ENCODE measurements around the gene BRD9. TPM values are rescaled to one million over a fixed set of nuclear protein-coding genes. Genes with fewer than 3 reads are reported as not detected.

The BRD9 gene
- total and polyA plus RNA-seq, 2 of the 4 experiments (the other 2 are of a cell fraction), result 22.0 to 43.4 TPM

DNA sequence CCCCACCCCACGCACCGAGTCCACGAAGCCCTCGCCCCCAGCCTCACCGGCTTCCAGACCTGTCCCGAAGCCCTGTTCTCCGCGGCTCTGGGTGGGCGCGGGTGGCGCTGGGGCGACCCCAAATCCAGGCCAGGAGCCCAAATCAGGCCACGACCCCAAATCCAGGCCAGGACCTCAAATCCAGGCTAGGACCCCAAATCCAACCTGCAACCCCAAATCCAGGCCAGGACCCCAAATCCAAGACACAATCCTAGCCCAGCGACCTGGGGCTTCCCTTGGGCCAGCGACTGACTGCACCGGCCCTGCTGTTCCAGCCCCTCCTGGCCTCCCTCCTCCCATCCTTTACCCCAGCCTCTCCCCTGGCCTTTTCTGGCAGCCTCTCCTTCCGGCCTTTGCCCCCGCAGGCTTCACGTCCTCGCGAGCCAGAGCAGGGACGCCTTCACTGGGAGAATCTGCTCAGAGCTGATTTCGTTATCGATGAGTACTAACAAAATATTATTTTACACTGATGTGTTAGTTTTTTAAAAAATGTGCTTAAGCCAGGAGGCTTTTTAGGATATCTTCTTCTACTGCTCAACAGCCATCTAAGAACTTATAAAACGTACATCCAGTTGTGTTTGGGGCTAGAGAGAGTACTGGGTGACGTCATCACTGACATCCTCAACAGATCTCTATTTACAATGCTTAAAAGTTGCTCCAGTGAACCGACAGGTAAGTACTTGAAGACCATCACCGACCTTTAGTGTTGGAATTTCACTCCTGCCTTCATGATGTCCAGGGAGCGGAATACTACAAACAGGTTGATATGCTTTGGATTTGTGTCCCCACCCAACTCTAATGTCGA lies 34.8 kb upstream of the BRD9 start:
- in situ Hi-C loops (cut with MboI; ENCODE audit: low sequenced_read_pairs), result no loop called here
- Histone ChIP-seq H3K18ac (ENCODE audit: low read depth, low read length) (no peak overlapping the region), H3K79me1 (ENCODE audit: low read depth in 1 of 2, low read length in 2 of 2) (no peaks in the 10 kb centered on the region), H3K9me3 (ENCODE audit: control insufficient read depth, insufficient read depth, low read length) (no peaks in the 10 kb centered on the region), H4K20me1 (ENCODE audit: insufficient read depth, low read length) (no peaks in the 10 kb centered on the region), H3K23ac (ENCODE audit: low read depth, low read length) (no peak overlapping the region), H3K27ac (ENCODE audit: insufficient read depth, low read length) (no peak overlapping the region), H2BK5ac (ENCODE audit: low read depth, low read length, poor library complexity, severe bottlenecking) (no peak overlapping the region), H2AK9ac (replicated peaks; ENCODE audit: low read depth, low read length, poor library complexity) (no peak overlapping the region), H2BK120ac (ENCODE audit: low read depth, low read length) (no peak overlapping the region), H3K4me3 (ENCODE audit: insufficient read depth, low read depth, low read length) (no peak overlapping the region), H3K4me1 (ENCODE audit: control insufficient read depth, insufficient read depth, low read length) (peaks cover 3% of the 10 kb centered on the region; the same call in 1 of the 2 replicates), H3K36me3 (ENCODE audit: control insufficient read depth, insufficient read depth, low read length) (no peaks in the 10 kb centered on the region), H2AFZ (replicated peaks; ENCODE audit: low read length, poor library complexity) (no peak overlapping the region), H3K4ac (ENCODE audit: low read depth, low read length) (no peak overlapping the region), H3K4me2 (ENCODE audit: low read depth, low read length) (no peak overlapping the region), H3K14ac (replicated peaks; ENCODE audit: low read depth, low read length) (no peak overlapping the region), H4K91ac (ENCODE audit: insufficient read depth, low read depth, low read length) (no peak overlapping the region), H3K9ac (ENCODE audit: low read depth, low read length) (no peak overlapping the region), H2BK20ac (ENCODE audit: low read depth, low read length) (no peak overlapping the region), H2BK15ac (ENCODE audit: low read depth, low read length) (no peak overlapping the region), H3K9me1 (ENCODE audit: insufficient read depth, low read length) (no peaks in the 10 kb centered on the region; the same call in 1 of the 2 replicates), H2AK5ac (ENCODE audit: low read depth, low read length) (no peak overlapping the region), H4K8ac (ENCODE audit: low read depth in 2 of 2, low read length in 2 of 2) (no peak overlapping the region), H3K56ac (ENCODE audit: extremely low read depth, insufficient read depth, low read length) (no peak overlapping the region), H4K5ac (ENCODE audit: low read depth, low read length) (no peak overlapping the region), H3K27me3 (ENCODE audit: control insufficient read depth, insufficient read depth, low read length) (peaks cover 22% of the 10 kb centered on the region)
- BruUV-seq (replicated peaks), result no TSS peak
- ChIA-PET CTCF (no interaction called here), POLR2A (ENCODE audit: unreplicated experiment) (no interaction called here)
- WGBS, 2 experiments (ENCODE audit: extremely low coverage in 2 of 2, insufficient read length in 1 of 2), result 84% methylated on average over 20 of the region's 30 CpGs; no CpG with 5 or more reads in 1 of the 2 experiments
- TF ChIP-seq CHD1 (IDR thresholded peaks at IDR 0.05; ENCODE audit: low read depth, low read length) (no peak), BHLHE40 (IDR thresholded peaks at IDR 0.05; ENCODE audit: low read depth, low read length) (no peak), MXI1 (IDR thresholded peaks at IDR 0.05; ENCODE audit: borderline replicate concordance, low read depth, low read length) (no peak), SMC3 (IDR thresholded peaks at IDR 0.05; ENCODE audit: low read depth, low read length) (no peak), POLR2A (IDR thresholded peaks at IDR 0.05; ENCODE audit: low read depth, low read length) (no peak), RAD21 (IDR thresholded peaks at IDR 0.05; ENCODE audit: low read length) (no peak), CEBPB (IDR thresholded peaks at IDR 0.05; ENCODE audit: low read depth, low read length) (no peak)
- TF ChIP-seq, protein P1, sequence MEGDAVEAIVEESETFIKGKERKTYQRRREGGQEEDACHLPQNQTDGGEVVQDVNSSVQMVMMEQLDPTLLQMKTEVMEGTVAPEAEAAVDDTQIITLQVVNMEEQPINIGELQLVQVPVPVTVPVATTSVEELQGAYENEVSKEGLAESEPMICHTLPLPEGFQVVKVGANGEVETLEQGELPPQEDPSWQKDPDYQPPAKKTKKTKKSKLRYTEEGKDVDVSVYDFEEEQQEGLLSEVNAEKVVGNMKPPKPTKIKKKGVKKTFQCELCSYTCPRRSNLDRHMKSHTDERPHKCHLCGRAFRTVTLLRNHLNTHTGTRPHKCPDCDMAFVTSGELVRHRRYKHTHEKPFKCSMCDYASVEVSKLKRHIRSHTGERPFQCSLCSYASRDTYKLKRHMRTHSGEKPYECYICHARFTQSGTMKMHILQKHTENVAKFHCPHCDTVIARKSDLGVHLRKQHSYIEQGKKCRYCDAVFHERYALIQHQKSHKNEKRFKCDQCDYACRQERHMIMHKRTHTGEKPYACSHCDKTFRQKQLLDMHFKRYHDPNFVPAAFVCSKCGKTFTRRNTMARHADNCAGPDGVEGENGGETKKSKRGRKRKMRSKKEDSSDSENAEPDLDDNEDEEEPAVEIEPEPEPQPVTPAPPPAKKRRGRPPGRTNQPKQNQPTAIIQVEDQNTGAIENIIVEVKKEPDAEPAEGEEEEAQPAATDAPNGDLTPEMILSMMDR (conservative IDR thresholded peaks at IDR 0.05; ENCODE audit: low read depth, low read length), result no peak
- TF ChIP-seq, protein P2, sequence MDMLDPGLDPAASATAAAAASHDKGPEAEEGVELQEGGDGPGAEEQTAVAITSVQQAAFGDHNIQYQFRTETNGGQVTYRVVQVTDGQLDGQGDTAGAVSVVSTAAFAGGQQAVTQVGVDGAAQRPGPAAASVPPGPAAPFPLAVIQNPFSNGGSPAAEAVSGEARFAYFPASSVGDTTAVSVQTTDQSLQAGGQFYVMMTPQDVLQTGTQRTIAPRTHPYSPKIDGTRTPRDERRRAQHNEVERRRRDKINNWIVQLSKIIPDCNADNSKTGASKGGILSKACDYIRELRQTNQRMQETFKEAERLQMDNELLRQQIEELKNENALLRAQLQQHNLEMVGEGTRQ (IDR thresholded peaks at IDR 0.05; ENCODE audit: low read depth, low read length), result no peak
- dilution Hi-C loops (cut with HindIII; ENCODE audit: low sequenced_read_pairs, unreplicated experiment), result no loop called here
- intact Hi-C loops (cut with micrococcal nuclease), result no loop called here
- DNase-seq (no peak), ATAC-seq (ENCODE audit: low read depth) (no peak)

Data from IMR-90 (cell line).